GM10266 (cell line): ENCODE measurements around the gene SUFU.
"Not testable (repeated sequence)": the region's sequence is repeated elsewhere in the genome, so short reads cannot be mapped to it uniquely, and the experiment has no call there.

Source experiments
- DNase-seq: peaks from one replicate; pipeline ENCODE4 v3.0.0; 2012; ENCODE audit errors: extremely low spot score
- TF ChIP-seq, protein P1 (sequence below): IDR thresholded peaks from 2 replicates; pipeline ENCODE4 v1.5.1; 2012; ENCODE audit warnings: mild to moderate bottlenecking, low read depth; ENCODE audit not compliant: control insufficient read depth, insufficient read depth; ENCODE audit errors: missing control alignments

Gene SUFU

DNA sequence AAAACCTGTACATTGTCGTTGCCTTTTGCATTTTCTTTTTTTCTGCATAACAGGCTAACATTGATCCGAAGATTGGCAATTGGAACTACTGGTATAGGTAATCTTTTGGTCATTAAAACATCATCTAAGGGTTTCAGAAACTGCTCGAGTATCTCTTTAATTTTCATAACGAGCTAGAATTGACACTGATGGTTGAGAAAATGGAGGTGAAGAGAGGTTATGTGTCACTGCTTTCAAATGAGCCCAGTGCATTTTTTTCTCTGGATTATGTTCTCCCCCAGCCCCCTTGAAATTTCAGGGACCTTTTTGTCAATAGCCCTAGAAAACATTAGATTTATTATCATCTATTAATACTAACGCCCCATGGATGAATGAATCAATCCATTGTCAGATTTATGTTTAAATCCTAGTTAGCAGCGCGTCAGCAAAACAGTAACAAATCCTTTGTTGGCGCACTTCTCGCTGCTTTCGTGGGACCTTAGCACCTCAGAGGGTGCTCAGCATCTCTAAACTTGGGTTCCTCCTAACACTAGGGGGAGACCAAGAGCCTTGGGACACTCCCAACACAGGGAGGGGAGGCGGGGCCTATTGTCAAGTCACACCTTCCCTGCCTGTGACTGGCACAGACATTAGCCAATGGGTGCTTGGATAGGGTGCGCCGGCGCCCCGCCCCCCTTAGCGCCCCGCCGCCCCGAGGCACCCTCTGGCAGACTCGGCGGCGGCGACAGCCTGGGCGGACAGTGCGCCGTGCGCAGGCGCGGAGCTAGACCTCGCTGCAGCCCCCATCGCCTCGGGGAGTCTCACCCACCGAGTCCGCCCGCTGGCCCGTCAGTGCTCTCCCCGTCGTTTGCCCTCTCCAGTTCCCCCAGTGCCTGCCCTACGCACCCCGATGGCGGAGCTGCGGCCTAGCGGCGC is at the start of gene SUFU:
TSS of gene SUFU (plus strand) at position 709 of the 915 bp plus-strand sequence. CDS start at position 890, 181 bp downstream.
- TF ChIP-seq, protein P1, sequence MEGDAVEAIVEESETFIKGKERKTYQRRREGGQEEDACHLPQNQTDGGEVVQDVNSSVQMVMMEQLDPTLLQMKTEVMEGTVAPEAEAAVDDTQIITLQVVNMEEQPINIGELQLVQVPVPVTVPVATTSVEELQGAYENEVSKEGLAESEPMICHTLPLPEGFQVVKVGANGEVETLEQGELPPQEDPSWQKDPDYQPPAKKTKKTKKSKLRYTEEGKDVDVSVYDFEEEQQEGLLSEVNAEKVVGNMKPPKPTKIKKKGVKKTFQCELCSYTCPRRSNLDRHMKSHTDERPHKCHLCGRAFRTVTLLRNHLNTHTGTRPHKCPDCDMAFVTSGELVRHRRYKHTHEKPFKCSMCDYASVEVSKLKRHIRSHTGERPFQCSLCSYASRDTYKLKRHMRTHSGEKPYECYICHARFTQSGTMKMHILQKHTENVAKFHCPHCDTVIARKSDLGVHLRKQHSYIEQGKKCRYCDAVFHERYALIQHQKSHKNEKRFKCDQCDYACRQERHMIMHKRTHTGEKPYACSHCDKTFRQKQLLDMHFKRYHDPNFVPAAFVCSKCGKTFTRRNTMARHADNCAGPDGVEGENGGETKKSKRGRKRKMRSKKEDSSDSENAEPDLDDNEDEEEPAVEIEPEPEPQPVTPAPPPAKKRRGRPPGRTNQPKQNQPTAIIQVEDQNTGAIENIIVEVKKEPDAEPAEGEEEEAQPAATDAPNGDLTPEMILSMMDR: peak; percentile 79
- peak; percentile 98 for DNase-seq

DNA sequence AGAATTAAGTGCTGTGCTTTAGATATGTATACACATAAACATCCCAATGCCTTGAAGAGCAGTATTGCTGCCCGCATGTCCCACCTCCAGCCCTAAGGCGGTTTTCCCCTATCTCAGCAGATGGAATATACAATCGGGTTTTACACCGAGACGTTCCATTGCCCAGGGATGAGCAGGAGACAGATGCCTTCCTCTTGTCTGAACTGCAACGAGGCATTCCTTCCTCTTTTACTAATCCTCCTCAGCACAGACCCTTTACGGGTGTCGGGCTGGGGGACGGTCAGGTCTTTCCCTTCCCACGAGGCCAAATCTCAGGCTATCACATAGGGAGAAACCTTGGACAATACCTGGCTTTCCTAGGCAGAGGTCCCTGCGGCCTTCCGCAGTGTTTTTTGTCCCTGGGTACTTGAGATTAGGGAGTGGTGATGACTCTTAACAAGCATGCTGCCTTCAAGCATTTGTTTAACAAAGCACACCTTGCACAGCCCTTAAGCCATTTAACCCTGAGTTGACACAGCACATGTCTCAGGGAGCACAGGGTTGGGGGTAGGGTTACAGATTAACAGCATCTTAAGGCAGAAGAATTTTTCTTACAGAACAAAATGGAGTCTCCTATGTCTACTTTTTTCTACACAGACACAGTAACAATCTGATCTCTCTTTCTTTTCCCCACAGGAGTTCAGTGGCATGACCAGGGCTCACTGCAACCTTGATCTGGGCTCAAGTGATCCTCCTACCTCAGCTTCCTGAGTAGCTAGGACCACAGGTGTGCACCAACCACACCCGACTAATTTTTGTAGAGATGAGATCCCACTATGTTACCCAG is 48.9 kb upstream of the SUFU start:
- not testable (repeated sequence) for DNase-seq

DNA sequence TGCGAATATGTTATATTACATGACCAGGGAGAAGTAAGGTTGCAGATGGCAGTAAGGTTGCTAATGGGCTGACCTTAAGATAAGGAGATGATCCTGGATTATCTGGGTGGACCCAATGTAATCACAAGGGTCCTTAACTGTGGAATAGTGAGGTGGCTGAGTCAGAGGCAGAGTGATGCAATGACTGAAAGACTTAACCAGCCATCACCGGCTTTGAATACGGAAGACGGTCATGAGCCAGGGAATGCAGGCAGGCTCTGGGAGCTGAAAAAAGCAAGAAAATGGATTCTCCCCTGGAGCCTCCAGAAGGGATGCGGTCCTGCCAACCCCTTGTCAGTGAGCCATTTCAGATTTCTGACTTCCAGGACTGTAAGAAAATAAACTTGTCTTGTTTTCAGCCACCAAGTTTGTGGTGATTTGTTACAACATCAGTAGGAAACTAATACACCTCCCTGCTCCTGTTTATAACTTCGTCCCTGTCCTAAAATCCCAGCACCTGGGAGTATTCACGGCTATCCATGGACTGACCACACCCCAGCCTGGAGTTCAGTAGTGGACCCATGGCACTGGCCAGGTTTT is 47.8 kb upstream of the SUFU start:
- TF ChIP-seq, protein P1: no peak
- DNase-seq: no peak

DNA sequence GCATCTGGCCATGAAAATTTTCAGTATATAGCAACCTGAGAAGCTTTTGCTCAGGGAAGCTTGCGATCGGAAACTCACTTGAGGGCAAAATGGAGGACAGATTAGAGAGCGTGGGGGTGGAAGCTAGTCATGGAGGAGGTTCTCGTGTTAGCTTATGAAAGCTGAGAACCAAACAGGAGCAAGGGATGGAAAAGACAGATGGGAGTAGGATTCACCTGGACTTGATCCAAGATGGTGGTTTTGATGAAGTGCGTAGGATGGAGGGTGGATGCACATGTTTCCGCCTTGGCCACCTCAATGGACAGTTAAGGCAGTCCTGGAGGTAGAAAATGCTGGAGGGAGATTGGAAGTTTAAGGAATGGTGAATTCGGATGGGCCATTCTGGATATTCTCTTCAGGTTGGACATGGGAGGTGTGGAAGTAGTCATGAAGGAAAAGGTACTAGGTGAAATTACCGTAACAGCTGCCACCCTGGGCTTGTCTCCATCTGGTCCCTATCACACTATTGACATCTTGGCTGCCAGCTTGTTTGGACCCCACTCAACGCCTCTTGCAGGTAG is 46.1 kb upstream of the SUFU start:
- TF ChIP-seq, protein P1: no peak
- no peak for DNase-seq

DNA sequence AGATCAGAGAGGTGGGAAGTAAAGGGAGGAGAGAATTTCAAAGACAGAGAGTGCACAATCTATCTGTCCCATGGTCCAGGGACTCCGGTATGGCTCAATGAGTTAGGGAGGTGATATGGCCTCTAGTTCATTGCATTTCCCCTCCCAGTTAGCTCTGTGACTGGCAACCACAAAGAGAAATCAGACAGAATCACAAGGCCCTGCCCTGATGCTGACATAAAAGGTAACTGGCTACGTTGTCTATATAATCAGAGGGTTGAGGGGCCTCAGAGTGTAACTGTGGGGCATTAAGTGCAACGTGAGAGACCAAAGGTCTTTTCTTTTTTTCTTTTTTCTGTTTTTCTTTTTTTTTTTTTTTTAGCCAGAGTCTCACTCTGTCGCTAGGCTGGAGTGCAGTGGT is 45.1 kb upstream of the SUFU start:
- TF ChIP-seq, protein P1: no peak
- DNase-seq: no peak

DNA sequence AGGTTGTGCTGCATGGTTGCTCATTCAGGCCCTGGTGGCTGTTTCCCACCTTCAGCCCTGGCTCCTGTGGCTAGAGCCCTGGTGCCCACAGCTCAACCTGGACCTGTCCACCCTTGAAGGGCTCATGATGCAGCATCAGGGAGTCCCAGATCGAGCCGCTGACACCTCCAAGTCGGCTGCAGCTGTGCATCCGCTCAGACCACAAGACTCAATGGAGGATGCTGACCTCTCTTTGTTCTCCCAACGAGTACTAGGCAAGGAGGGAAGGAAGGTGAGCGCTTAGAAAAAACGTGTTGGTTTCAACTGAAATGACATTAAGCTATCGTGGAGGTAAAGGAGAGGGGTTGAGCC is 43.0 kb upstream of the SUFU start:
- TF ChIP-seq, protein P1: no peak
- no peak for DNase-seq
